ENCODE data around the gene RGL3.
"Not testable (repeated sequence)": the region's sequence is repeated elsewhere in the genome, so short reads cannot be mapped to it uniquely, and the experiment has no call there.

Gene RGL3

GRCh38 chr19:11420429-11421370, 1.6 kb upstream of the RGL3 start:
- DNase-seq (ENCODE audit: low read depth in 2 of 3, low spot score in 2 of 3): no peak

- DNase-seq (ENCODE audit: low read depth in 2 of 3, low spot score in 2 of 3): no peak
These were observed 993 bp downstream of the RGL3 start for GRCh38 chr19:11418094-11418548.

- no peak for DNase-seq (ENCODE audit: low read depth in 2 of 3, low spot score in 2 of 3)
These were observed 2.6 kb downstream of the RGL3 start for GRCh38 chr19:11416346-11417052.

DNA sequence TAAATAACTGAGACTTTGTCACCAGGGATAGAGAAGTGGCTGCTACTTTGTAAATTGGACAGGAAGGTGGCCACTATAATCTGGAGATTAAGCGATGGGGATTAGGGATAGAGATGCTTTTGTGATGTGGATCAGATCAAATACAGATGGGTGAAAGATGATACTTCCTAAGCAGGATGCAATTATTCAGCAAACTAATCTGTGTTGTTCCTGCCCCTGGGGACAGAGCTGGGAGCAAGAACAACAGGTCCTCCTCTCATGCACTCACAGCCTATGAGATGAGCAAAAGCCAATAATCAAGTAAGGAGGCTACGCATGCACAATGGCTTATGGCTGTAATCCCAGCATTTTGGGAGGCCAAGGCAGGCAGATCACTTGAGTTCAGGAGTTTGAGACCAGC, 4.6 kb downstream of the RGL3 start:
- no peak for DNase-seq (ENCODE audit: low read depth in 2 of 3, low spot score in 2 of 3)

DNA sequence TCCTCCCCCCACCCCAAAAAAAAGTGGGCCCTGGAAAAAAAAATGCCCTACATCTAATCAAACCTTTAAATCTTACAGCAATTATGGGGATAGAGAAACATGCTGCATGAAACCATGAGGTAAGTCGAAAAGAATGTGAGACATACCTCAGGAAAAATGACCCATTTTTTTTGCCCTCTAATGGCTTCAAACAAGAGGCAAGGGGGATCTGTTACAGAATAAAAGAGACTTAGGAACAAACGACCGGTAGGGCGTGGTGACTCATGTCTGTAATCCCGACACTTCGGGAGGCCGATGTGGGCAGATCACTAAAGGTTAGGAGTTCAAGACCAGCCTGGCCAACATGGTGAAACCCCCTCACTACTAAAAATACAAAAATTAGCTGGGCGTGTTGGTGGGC, 8.4 kb downstream of the RGL3 start:
- no peak for DNase-seq (ENCODE audit: low read depth in 2 of 3, low spot score in 2 of 3)

GRCh38 chr19:11408591-11408990, 10.5 kb downstream of the RGL3 start:
- no peak for DNase-seq (ENCODE audit: low read depth in 2 of 3, low spot score in 2 of 3)

- DNase-seq (ENCODE audit: low read depth in 2 of 3, low spot score in 2 of 3): not testable (repeated sequence)
These were observed 12.3 kb downstream of the RGL3 start for GRCh38 chr19:11406703-11407236.

DNA sequence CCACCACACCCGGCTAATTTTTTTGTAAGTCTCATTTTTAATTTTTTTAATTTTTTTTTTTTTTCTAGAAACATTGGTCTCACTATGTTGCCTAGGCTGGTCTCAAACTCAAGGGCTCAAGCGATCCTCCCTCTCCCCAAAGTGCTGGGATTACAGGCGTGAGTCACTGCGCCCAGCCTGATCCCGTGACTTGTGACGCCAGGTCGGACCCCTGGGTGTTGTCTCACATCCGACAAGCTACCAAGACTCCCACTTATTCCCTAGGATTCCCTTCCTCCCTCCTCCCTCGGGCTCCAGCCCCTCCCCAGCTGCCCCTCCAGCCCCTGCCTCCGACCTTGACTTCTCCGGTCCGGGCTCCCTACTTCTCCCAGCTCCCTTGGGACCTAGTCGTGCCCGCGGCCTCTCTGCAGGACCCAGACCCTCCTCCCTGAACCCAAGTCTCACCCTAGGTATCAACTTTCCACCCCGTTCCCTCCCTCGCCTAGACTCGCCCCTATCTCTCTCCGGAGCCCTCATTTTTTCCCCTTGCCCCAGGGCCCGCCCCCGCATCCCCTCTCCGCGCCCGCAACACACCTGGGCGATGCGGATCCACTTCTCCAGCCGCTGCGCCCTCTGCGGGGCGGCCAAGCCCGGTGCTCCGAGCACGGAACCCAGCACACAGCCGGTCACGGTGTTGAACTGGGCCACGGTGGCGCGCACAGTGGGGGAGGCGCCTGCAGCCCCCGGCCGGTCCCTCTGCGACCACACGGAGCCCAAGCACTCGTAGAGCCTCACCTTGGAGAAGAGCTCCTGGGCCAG, 13.1 kb downstream of the RGL3 start:
- no peak for DNase-seq (ENCODE audit: low read depth in 2 of 3, low spot score in 2 of 3)

DNA sequence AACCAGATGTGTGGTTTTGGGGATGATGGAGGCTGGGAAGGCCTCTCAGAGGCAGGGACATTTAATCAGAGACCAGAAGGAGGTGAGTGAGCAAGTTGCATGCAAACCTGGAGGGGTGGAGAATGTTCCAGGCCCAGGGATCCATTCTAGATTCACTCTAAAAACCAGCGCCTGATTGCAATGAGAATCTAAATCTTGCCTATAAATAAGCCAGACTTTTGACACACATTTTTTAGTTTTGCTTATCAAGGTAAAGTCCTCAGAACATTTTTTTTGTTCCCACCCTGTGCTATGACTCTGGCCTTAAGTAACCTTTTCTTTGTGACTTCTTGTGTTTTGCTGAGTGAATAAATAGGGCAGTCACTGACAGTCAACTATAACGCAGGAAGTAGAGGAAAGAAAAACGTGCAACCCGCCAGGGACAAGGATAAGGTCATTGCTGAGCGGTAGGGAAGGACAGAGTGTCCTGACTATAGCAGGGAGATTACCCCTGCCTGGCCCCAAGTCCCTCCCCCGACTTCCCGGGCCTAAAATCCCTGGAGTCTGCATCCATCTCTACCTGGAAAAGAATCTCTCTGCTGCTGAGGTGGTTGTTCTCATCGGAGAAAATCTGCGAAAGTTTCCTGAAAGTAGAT, 14.4 kb downstream of the RGL3 start:
- DNase-seq (ENCODE audit: low read depth in 2 of 3, low spot score in 2 of 3): no peak

GRCh38 chr19:11401808-11402543, 17.1 kb downstream of the RGL3 start:
- no peak for DNase-seq (ENCODE audit: low read depth in 2 of 3, low spot score in 2 of 3)

DNA sequence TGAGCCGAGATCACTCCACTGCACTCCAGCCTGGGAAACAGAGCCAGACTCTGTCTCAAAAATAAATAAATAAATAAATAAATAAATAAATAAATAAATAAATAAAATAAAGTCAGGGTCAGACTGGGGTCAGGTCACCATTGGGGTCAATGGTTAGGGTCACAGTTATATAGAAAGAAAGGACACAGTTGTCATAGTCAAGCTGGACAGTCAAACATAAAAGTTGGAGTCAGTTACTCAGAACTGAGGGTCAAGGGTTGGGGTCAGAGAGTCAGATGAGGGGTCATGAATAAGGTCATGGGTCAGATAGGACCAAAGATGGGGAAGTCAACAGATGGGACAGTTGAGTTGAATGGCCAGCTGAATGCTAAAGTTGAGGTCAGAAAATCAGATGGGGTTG, 18.3 kb downstream of the RGL3 start:
- no peak for DNase-seq (ENCODE audit: low read depth in 2 of 3, low spot score in 2 of 3)

DNA sequence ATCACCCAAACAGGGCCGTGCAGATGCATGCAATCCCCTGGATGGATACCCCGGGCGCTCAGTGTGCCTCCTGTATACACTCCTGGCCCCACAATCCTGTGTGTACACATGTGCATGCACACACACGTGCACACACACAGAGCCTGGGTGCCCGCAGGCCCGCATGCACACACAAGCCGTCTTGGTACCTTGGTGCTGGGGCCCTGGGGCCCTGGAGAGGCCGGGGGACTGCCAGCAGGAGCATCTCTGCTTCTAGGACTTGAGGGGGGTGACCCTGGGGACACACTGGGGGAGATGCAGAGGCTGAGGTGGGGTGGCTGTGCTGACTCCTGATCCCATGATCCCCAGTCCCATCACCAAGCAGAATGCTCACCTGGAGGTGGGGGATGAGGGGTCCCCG, 19.4 kb downstream of the RGL3 start:
- DNase-seq (ENCODE audit: low read depth in 2 of 3, low spot score in 2 of 3): no peak

- no peak for DNase-seq (ENCODE audit: low read depth in 2 of 3, low spot score in 2 of 3)
These were observed 22.0 kb downstream of the RGL3 start for GRCh38 chr19:11397089-11397610.

DNA sequence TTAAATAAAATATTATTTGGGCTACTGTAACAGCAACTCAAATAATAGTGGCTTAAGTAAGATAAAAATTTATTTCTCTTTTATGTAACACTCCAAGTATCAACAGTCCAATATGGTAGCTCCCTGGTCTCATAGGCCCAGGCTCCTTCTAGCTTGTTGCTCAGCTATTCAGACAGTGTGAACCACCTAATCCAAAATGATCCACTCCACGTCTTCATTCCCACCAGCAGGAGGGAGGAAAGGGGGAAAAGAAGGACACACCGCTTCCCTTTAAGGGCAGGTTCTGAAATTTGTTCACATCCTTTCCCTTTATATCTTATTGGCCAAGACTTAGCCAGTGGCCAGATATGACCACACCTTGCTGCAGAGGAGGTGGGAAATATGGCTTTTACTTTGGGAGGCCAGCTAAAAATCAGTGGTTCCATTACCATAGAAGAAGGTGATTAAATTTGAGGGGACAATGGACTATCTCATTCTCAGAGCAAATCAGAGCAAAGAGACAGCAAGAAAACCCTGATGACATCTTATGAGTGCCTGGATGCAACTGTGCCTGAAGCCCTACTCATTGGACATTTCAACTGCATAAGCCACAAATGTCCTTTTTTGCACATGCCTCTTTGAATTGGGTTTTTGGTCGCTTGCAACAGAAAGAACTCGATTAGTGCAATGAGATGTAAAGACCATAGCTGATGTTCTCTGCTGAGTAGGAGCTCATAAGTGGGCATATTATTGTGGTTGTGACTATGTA, 28.0 kb downstream of the RGL3 start:
- no peak for DNase-seq (ENCODE audit: low read depth in 2 of 3, low spot score in 2 of 3)

DNA sequence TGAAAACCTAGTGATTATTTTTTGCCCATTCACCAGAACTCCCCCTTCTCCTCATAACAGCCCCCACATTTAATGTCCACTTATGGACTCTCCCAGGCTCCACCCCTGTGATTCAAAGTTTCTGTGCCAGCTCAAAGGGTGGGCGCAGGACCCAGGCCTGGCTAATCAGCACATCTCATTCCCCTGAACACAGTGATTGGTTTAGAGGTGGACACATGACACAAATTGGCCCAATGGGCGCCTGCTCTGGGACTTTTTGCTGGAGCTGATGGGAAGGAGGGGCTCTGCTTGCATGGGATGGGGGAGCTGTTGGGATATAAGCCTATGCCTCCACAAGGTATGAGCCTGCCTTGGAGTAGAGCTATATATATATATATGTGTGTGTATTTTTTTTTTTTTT, 28.8 kb downstream of the RGL3 start:
- no peak for DNase-seq (ENCODE audit: low read depth in 2 of 3, low spot score in 2 of 3)

DNA sequence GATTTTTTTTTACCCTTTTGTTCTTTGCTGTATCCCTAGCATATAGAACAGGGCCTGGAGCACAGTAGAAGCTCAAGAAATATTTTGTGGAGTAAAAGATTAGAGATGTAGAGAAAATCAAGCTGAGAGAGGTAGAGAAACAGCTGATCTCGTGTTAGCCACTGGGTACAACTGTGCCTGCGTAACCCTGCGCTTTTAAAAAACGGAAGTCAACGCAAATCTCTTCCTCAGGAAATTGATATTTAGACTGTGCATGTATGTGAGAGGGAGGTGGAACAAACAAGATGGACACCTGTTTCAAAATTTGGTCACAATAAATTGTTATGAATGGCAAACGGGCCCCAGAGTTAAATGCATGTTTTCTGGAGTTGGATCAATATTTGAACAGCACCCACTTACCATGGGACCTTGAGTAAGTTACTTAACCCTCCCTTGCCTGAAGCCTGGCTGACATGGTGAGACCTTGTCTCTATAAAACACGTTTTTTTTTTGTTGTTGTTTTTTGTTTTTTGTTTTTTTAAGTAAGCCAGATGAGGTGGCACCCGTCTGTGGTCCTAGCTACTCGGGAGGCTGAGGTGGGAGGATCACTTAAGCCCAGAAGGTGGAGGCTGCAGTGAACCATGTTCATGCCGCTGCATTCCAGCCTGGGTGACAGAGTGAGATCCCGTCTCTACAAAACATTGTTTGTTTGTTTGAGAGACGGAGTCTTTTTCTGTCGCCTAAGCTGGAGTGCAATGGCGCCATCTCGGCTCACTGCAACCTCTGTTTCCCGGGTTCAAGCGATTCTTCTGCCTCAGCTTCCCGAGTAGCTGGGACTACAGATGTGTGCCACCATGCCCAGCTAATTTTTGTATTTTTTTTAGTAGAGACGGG, 31.7 kb downstream of the RGL3 start:
- no peak for DNase-seq (ENCODE audit: low read depth in 2 of 3, low spot score in 2 of 3)

DNA sequence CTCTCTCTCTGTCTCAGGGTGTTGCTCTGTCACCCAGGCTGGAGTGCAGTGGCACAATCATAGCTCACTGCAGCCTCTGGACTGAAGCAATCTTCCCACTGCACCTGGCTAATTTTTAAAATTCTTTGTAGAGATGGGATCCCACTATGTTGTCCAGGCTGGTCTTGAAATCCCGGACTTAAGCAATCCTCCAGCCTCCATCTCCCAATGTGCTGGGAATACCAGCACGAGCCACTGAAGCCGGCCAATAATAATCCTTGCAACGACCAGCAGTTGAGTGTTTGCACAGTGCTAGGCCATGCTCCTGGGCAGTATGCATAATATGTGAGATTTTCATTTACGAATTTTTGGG, 34.4 kb downstream of the RGL3 start:
- no peak for DNase-seq (ENCODE audit: low read depth in 2 of 3, low spot score in 2 of 3)

- no peak for DNase-seq (ENCODE audit: low read depth in 2 of 3, low spot score in 2 of 3)
These were observed 35.4 kb downstream of the RGL3 start for GRCh38 chr19:11383706-11384048.

Measured in activated CD8-positive, alpha-beta memory T cell treated with anti-CD3 and anti-CD28 coated beads for 48 hours (primary cell).